SJCRH30 (cell line): ENCODE data around the gene SORCS2. TPM values are rescaled to one million over a fixed set of nuclear protein-coding genes. Genes with fewer than 3 reads are reported as not detected.

Source experiments
- DNase-seq, 2 experiments: peaks; one replicate each; pipeline ENCODE4 v3.0.0-alpha.2; 2015 to 2020
- H3K27ac ChIP-seq: fragments of 250-450 bp; sonication (Bioruptor Pico); 2 replicates; pipeline ENCODE4 v1.5.1; 2020; ENCODE audit warnings: mild to moderate bottlenecking, moderate library complexity
- H3K27me3 ChIP-seq: fragments of 250-450 bp; sonication (Bioruptor Pico); 2 replicates; pipeline ENCODE4 v1.5.1; 2020; ENCODE audit warnings: mild to moderate bottlenecking, moderate library complexity
- H3K36me3 ChIP-seq: fragments of 250-450 bp; sonication (Bioruptor Pico); 2 replicates; pipeline ENCODE4 v1.5.1; 2020; ENCODE audit warnings: mild to moderate bottlenecking, moderate library complexity
- H3K4me1 ChIP-seq: fragments of 250-450 bp; sonication (Bioruptor Pico); 2 replicates; pipeline ENCODE4 v1.5.1; 2020; ENCODE audit warnings: mild to moderate bottlenecking, moderate library complexity
- H3K4me3 ChIP-seq: fragments of 250-450 bp; sonication (Bioruptor Pico); 2 replicates; pipeline ENCODE4 v1.5.1; 2020; ENCODE audit warnings: mild to moderate bottlenecking, moderate library complexity
- H3K9me3 ChIP-seq: fragments of 250-450 bp; sonication (Bioruptor Pico); replicated peaks from 2 replicates; pipeline ENCODE4 v1.5.1; 2020; ENCODE audit warnings: mild to moderate bottlenecking, moderate library complexity
- total RNA-seq: library from RNA; depleted of rRNA; stranded (reverse); fragments of >200 nt; shearing (Covaris generic); gene quantifications from 2 replicates; pipeline ENCODE4 v1.2.3, GENCODE V29; 2014

SORCS2 gene
- total RNA-seq, 1 experiment from 2014 or later = 1.4 TPM

- H3K36me3 ChIP-seq = no peaks in the 10 kb centered on the region
- no peak overlapping the region for H3K27ac ChIP-seq
- DNase-seq = no peak
Measured at GRCh38 chr4:7402526-7402925, 210.2 kb downstream of the SORCS2 start.

GRCh38 chr4:7403001-7403400 is 210.7 kb downstream of the SORCS2 start:
- Histone ChIP-seq H3K9me3 (peaks cover 7% of the 10 kb centered on the region), H3K4me3 (no peak overlapping the region), H3K36me3 (no peaks in the 10 kb centered on the region), H3K27ac (no peak overlapping the region), H3K4me1 (peaks cover 6% of the 10 kb centered on the region; the same call in 1 of the 2 replicates), H3K27me3 (no peaks in the 10 kb centered on the region)
- DNase-seq = no peak

More at GRCh38 chr4:7402526-7402925, 210.2 kb downstream of the SORCS2 start:
- Histone ChIP-seq H3K4me3 (no peak overlapping the region), H3K27me3 (no peaks in the 10 kb centered on the region), H3K4me1 (peaks cover 9% of the 10 kb centered on the region), H3K9me3 (peaks cover 3% of the 10 kb centered on the region)

GRCh38 chr4:7408166-7408565 is 215.8 kb downstream of the SORCS2 start:
- 0 out of 2 replicates have a peak, but pooled peaks cover 2% of the 10 kb centered on the region for H3K4me1 ChIP-seq
- H3K9me3 ChIP-seq = peaks cover 14% of the 10 kb centered on the region
- H3K36me3 ChIP-seq = no peaks in the 10 kb centered on the region
- no peak for DNase-seq
- H3K27ac ChIP-seq = no peak overlapping the region
- no peaks in the 10 kb centered on the region for H3K27me3 ChIP-seq
- H3K4me3 ChIP-seq = no peak overlapping the region

GRCh38 chr4:7410446-7410845 is 218.1 kb downstream of the SORCS2 start:
- DNase-seq = no peak
- Histone ChIP-seq H3K27ac (no peak overlapping the region), H3K27me3 (no peaks in the 10 kb centered on the region), H3K4me1 (no peaks in the 10 kb centered on the region), H3K36me3 (no peaks in the 10 kb centered on the region), H3K9me3 (peaks cover 12% of the 10 kb centered on the region), H3K4me3 (no peak overlapping the region)

- no peak overlapping the region for H3K4me3 ChIP-seq
- no peaks in the 10 kb centered on the region for H3K36me3 ChIP-seq
- H3K27ac ChIP-seq = no peak overlapping the region
- H3K4me1 ChIP-seq = no peaks in the 10 kb centered on the region
- H3K27me3 ChIP-seq = no peaks in the 10 kb centered on the region
- H3K9me3 ChIP-seq = peaks cover 12% of the 10 kb centered on the region
- no peak for DNase-seq
Measured at GRCh38 chr4:7411491-7411890, 219.2 kb downstream of the SORCS2 start.

GRCh38 chr4:7411896-7412553 is 219.7 kb downstream of the SORCS2 start:
- peaks cover 12% of the 10 kb centered on the region for H3K9me3 ChIP-seq
- DNase-seq = no peak
- no peaks in the 10 kb centered on the region for H3K36me3 ChIP-seq
- H3K4me1 ChIP-seq = no peaks in the 10 kb centered on the region
- H3K27ac ChIP-seq = no peak overlapping the region
- H3K4me3 ChIP-seq = no peak overlapping the region
- H3K27me3 ChIP-seq = no peaks in the 10 kb centered on the region

- peaks cover 11% of the 10 kb centered on the region for H3K9me3 ChIP-seq
- H3K4me3 ChIP-seq = no peak overlapping the region
- H3K27ac ChIP-seq = no peak overlapping the region
- H3K4me1 ChIP-seq = no peaks in the 10 kb centered on the region
- no peaks in the 10 kb centered on the region for H3K27me3 ChIP-seq
- no peak for DNase-seq
- H3K36me3 ChIP-seq = no peaks in the 10 kb centered on the region
Measured at GRCh38 chr4:7412554-7412912, 220.2 kb downstream of the SORCS2 start.

- H3K4me1 ChIP-seq = no peaks in the 10 kb centered on the region
- H3K36me3 ChIP-seq = no peaks in the 10 kb centered on the region
- no peaks in the 10 kb centered on the region for H3K9me3 ChIP-seq
- no peak for DNase-seq
- H3K27me3 ChIP-seq = no peaks in the 10 kb centered on the region
- no peak overlapping the region for H3K27ac ChIP-seq
- no peak overlapping the region for H3K4me3 ChIP-seq
Measured at GRCh38 chr4:7414046-7414445, 221.7 kb downstream of the SORCS2 start.

- H3K27ac ChIP-seq = no peak overlapping the region
- DNase-seq = no peak
- no peaks in the 10 kb centered on the region for H3K4me1 ChIP-seq
- H3K27me3 ChIP-seq = no peaks in the 10 kb centered on the region
- H3K9me3 ChIP-seq = no peaks in the 10 kb centered on the region
- H3K4me3 ChIP-seq = no peak overlapping the region
- no peaks in the 10 kb centered on the region for H3K36me3 ChIP-seq
Measured at GRCh38 chr4:7414736-7415510, 222.6 kb downstream of the SORCS2 start.

GRCh38 chr4:7415927-7416686 is 223.8 kb downstream of the SORCS2 start:
- Histone ChIP-seq H3K4me1 (no peaks in the 10 kb centered on the region), H3K27ac (no peak overlapping the region), H3K27me3 (no peaks in the 10 kb centered on the region), H3K4me3 (no peak overlapping the region), H3K9me3 (no peaks in the 10 kb centered on the region), H3K36me3 (no peaks in the 10 kb centered on the region)
- DNase-seq = no peak

GRCh38 chr4:7416745-7417432 is 224.6 kb downstream of the SORCS2 start:
- no peaks in the 10 kb centered on the region for H3K4me1 ChIP-seq
- no peak for DNase-seq
- H3K27ac ChIP-seq = no peak overlapping the region
- H3K9me3 ChIP-seq = no peaks in the 10 kb centered on the region
- no peaks in the 10 kb centered on the region for H3K27me3 ChIP-seq
- no peaks in the 10 kb centered on the region for H3K36me3 ChIP-seq
- H3K4me3 ChIP-seq = no peak overlapping the region

GRCh38 chr4:7417639-7418038 is 225.3 kb downstream of the SORCS2 start:
- Histone ChIP-seq H3K4me1 (no peaks in the 10 kb centered on the region), H3K27ac (no peak overlapping the region), H3K9me3 (no peaks in the 10 kb centered on the region), H3K36me3 (no peaks in the 10 kb centered on the region), H3K27me3 (no peaks in the 10 kb centered on the region), H3K4me3 (no peak overlapping the region)
- DNase-seq = no peak

- Histone ChIP-seq H3K4me1 (no peaks in the 10 kb centered on the region), H3K4me3 (no peak overlapping the region), H3K9me3 (no peaks in the 10 kb centered on the region), H3K27me3 (no peaks in the 10 kb centered on the region), H3K27ac (no peak overlapping the region), H3K36me3 (no peaks in the 10 kb centered on the region)
- DNase-seq = no peak
Measured at GRCh38 chr4:7418131-7418943, 226.0 kb downstream of the SORCS2 start.
